ENCODE data around the gene HLTF.

DNA sequence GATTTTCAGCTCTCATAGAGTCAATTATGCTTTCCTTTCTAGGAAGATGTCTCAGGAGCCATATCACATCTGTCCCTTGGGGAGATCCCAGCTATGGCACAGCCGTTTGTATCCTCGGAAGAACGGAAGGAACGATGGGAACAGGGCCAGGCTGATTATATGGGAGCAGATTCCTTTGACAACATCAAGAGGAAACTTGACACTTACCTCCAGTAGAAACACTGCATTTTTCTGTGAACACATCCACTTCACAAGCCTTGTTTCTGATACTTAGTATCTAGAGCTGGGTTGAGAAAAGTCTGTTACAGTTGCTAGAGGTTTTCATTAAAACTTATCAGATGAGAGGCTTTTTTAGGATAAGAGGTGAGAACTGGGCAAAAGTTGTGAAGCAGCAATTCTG is 59.6 kb downstream of the HLTF start:
- TF ChIP-seq, protein P1, sequence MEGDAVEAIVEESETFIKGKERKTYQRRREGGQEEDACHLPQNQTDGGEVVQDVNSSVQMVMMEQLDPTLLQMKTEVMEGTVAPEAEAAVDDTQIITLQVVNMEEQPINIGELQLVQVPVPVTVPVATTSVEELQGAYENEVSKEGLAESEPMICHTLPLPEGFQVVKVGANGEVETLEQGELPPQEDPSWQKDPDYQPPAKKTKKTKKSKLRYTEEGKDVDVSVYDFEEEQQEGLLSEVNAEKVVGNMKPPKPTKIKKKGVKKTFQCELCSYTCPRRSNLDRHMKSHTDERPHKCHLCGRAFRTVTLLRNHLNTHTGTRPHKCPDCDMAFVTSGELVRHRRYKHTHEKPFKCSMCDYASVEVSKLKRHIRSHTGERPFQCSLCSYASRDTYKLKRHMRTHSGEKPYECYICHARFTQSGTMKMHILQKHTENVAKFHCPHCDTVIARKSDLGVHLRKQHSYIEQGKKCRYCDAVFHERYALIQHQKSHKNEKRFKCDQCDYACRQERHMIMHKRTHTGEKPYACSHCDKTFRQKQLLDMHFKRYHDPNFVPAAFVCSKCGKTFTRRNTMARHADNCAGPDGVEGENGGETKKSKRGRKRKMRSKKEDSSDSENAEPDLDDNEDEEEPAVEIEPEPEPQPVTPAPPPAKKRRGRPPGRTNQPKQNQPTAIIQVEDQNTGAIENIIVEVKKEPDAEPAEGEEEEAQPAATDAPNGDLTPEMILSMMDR (IDR thresholded peaks at IDR 0.05), result no peak
- TF ChIP-seq ZFX (IDR thresholded peaks at IDR 0.05; ENCODE audit: borderline replicate concordance), result no peak
